ENCODE data around the gene SPPL3.
A peak's percentile ranks its signal among the peaks of the same experiment; 100 is the strongest.

The SPPL3 gene

DNA sequence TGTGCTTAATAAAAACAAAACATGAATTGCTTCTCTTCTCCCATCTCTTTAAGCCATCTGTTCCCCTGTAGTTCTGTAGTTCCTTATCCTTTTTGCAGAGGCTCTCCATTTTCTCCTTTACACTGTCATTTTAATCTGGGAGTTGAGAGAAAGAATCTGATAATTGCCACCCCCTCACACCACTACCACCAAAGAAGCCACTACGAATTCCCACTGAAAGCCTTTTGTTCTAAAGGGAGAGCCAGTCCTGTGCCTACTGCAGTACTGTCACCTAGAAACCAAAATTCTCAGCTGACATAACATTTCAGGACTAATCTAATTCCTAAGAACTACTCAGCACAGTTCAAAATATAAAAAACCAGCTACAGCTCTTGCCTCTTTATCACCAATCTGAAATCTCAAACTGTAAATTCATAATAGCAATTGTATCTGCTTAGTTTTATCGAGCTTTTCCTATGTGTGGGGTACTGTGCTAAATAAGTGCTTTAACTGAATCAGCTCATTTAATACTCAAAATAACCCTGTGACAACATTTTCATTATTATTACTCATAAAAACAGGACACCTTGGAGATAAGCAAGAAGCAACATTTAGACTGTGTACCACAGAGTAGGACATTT, 72.4 kb downstream of the SPPL3 start (continued):
- TF ChIP-seq ARNTL (CRISPR knock-in tag; IDR thresholded peaks at IDR 0.05; ENCODE audit: borderline replicate concordance, low read depth): no peak
- no peak for TF ChIP-seq CSRNP3 (CRISPR knock-in tag; IDR thresholded peaks at IDR 0.05)
- no peak for TF ChIP-seq ZNF70 (CRISPR knock-in tag; IDR thresholded peaks at IDR 0.05)
- TF ChIP-seq ZC3H10 (CRISPR knock-in tag; IDR thresholded peaks at IDR 0.05): no peak

- TF ChIP-seq POU6F1 (CRISPR knock-in tag; IDR thresholded peaks at IDR 0.05; ENCODE audit: borderline replicate concordance, low read depth) (no peak), ZNF565 (CRISPR knock-in tag; conservative IDR thresholded peaks at IDR 0.05; ENCODE audit: low read depth) (no peak), ZFP3 (CRISPR knock-in tag; IDR thresholded peaks at IDR 0.05) (no peak)
- ATAC-seq: no peak; the same call in 1 of the 3 replicates
Measured at GRCh38 chr12:120830966-120831365, 73.2 kb downstream of the SPPL3 start.

GRCh38 chr12:120830052-120830940, 73.9 kb downstream of the SPPL3 start:
- ATAC-seq: peak; percentile 53

DNA sequence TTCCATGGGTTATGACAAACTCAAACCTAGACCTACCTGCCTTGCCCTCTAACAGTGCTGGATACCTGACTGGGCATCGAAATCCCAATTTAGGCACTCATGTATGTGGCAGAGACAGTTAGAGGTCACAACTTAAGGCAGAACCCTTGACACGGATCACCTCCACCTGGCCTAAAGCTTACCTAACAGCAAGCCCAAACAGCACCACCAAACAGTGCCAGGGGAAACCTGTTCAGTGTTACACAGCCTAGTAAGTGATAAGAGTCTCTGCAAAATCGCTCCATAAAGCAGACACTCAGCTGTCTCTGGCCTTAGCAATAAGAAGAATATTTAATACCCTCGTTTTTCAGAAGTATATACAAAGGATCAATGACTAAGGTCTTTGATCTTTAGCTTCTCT, 77.8 kb downstream of the SPPL3 start:
- ATAC-seq: no peak
- TF ChIP-seq CSRNP3 (CRISPR knock-in tag; IDR thresholded peaks at IDR 0.05): no peak
- TF ChIP-seq ZNF8 (CRISPR knock-in tag; IDR thresholded peaks at IDR 0.05): no peak
- TF ChIP-seq SNAI2 (CRISPR knock-in tag; IDR thresholded peaks at IDR 0.05): no peak
- TF ChIP-seq GLIS3 (CRISPR knock-in tag; IDR thresholded peaks at IDR 0.05): no peak
- TF ChIP-seq POU6F1 (CRISPR knock-in tag; IDR thresholded peaks at IDR 0.05; ENCODE audit: borderline replicate concordance, low read depth): no peak
- TF ChIP-seq CREB5 (CRISPR knock-in tag; IDR thresholded peaks at IDR 0.05; ENCODE audit: low read depth): no peak
- TF ChIP-seq ESRRG (CRISPR knock-in tag; IDR thresholded peaks at IDR 0.05): no peak
- no peak for TF ChIP-seq ZFP3 (CRISPR knock-in tag; IDR thresholded peaks at IDR 0.05)
- TF ChIP-seq ISL1 (CRISPR knock-in tag; IDR thresholded peaks at IDR 0.05): no peak
- no peak for TF ChIP-seq ZNF565 (CRISPR knock-in tag; conservative IDR thresholded peaks at IDR 0.05; ENCODE audit: low read depth)
- TF ChIP-seq TSHZ2 (CRISPR knock-in tag; IDR thresholded peaks at IDR 0.05): no peak
- TF ChIP-seq ZNF70 (CRISPR knock-in tag; IDR thresholded peaks at IDR 0.05): no peak

More at GRCh38 chr12:120830052-120830940, 73.9 kb downstream of the SPPL3 start:
- no peak for TF ChIP-seq TOX (CRISPR knock-in tag; IDR thresholded peaks at IDR 0.05; ENCODE audit: borderline replicate concordance)
- TF ChIP-seq BACH2 (CRISPR knock-in tag; IDR thresholded peaks at IDR 0.05; ENCODE audit: borderline replicate concordance): no peak
- 0 out of 2 replicates have a peak, but pooled peaks have one; percentile 28 for TF ChIP-seq TSHZ2 (CRISPR knock-in tag; IDR thresholded peaks at IDR 0.05)
- TF ChIP-seq GLIS3 (CRISPR knock-in tag; IDR thresholded peaks at IDR 0.05): no peak

All from SK-N-SH treated with all-trans-retinoic acid at 6 μM for 48 hours (cell line).